Stimulated activated CD8-positive, alpha-beta memory T cell treated with anti-CD3 and anti-CD28 coated beads, Interleukin-4, amount 100 ng/mL, for 4 hours (primary cell): ENCODE data around the gene ABHD17C.

Source experiments
- DNase-seq, 2 donors: peaks; one replicate each; pipeline ENCODE4 v3.0.0-alpha.2; 2020; ENCODE audit warnings: low read depth in 2 of 2, low spot score in 1 of 2

Gene ABHD17C

GRCh38 chr15:80785335-80785734 is 90.2 kb downstream of the ABHD17C start:
- no peak for DNase-seq

- no peak for DNase-seq
Measured at GRCh38 chr15:80785811-80786354, 90.8 kb downstream of the ABHD17C start.

- no peak for DNase-seq
Measured at GRCh38 chr15:80787316-80787715, 92.2 kb downstream of the ABHD17C start.

GRCh38 chr15:80788536-80788935 is 93.4 kb downstream of the ABHD17C start:
- DNase-seq, result no peak

GRCh38 chr15:80789296-80789695 is 94.2 kb downstream of the ABHD17C start:
- no peak for DNase-seq

GRCh38 chr15:80789796-80790195 is 94.7 kb downstream of the ABHD17C start:
- DNase-seq, result no peak

GRCh38 chr15:80790236-80790635 is 95.1 kb downstream of the ABHD17C start:
- DNase-seq, result no peak

- DNase-seq, result no peak
Measured at GRCh38 chr15:80791004-80791403, 95.9 kb downstream of the ABHD17C start.

- DNase-seq, result no peak
Measured at GRCh38 chr15:80796407-80796806, 101.3 kb downstream of the ABHD17C start.

GRCh38 chr15:80798911-80799310 is 103.8 kb downstream of the ABHD17C start:
- DNase-seq, result no peak

GRCh38 chr15:80800067-80800466 is 105.0 kb downstream of the ABHD17C start:
- DNase-seq, result no peak

- DNase-seq, result no peak
Measured at GRCh38 chr15:80801891-80802680, 107.0 kb downstream of the ABHD17C start.

GRCh38 chr15:80803580-80804525 is 108.7 kb downstream of the ABHD17C start:
- no peak for DNase-seq

- DNase-seq, result no peak
Measured at GRCh38 chr15:80804970-80805495, 109.9 kb downstream of the ABHD17C start.
